NCI-H1436 treated with DMSO at 0.1 percent for 48 hours (cell line): Measurements from ENCODE around the gene PKD2.

Experiments used
- DNase-seq: peaks from one replicate; lab custom pipeline; 2025; lab: John Stamatoyannopoulos, UW

Gene PKD2

DNA sequence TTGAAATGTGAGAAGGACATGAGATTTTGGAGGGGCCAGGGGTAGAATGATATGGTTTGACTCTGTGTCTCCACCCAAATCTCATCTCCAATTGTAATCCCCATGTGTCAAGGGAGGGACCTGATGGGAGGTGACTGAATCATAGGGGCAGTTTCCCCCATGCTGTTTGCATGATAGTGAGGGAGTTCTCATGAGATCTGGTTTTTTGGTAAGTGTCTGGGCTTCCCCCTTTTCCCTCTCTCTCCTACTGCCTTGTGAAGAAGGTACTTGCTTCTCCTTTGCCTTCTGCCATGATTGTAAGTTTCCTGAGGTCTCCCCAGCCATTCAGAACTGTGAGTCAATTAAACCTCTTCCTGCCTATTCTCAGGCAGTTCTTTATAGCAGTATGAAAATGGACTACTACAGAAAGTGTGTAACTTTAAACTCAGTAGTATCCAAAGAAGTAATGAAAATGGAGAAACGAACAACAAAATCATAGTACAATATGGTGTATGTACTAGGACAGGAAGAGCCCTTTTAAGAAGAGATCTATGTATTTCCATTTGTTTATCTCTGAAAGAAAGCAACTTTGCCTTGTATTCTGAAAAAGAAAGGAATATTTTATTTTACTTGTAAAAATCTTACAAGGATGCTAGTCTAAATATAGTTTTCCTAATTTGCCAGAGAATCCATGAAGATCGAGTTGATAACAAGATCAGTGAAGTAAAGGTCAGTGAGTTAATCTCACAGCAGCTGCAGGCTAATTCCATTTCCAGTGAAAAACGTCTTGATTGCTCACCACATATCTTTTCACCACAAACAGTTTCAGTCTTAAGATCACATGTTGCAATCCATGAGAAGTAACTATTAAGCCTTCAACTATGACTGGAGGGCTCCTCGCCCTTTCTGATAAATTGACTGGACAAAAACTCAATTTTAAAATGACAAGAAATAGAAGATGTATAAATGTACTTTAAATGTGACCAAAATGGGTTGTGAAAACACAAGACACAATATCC lies 20.5 kb downstream of the PKD2 start:
- no peak for DNase-seq

DNA sequence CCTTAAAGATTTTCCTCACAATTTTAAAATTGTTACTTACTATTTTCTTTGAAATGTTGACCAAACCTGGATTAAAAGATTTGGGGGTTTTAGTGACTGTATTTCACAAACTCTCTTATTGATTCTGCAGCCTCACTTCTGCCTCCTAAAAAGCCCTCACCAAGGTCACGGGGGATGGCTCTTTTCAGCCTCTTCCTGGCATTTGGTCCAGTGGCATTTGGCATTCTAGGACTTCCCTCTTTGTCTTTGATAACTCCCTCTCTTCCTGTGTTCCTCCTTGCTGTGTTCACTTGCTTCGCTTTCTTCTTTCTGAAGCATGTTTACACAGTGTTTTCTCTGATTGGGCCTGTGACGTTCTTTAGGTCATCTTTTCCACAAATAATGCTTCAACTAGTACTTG lies 21.5 kb downstream of the PKD2 start:
- no peak for DNase-seq

DNA sequence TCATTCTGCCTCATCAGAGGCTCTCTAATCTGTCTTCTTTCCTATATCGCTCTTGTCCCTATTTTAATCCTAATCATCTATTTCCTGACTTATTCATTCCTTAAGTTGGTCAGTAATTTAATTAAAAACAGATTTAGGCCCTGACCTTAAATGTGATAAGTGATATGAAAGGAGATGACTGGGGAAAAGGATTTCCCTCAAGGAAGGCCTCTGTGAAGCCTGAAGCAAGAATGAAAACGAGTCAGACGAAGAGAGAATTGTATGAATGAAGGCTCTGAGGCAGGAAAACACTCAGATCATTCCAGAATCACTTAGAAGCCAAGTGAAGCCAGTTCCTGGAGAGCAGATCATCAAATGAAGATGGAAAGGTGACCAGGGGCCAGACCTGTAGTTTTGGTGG lies 22.1 kb downstream of the PKD2 start:
- DNase-seq: no peak

DNA sequence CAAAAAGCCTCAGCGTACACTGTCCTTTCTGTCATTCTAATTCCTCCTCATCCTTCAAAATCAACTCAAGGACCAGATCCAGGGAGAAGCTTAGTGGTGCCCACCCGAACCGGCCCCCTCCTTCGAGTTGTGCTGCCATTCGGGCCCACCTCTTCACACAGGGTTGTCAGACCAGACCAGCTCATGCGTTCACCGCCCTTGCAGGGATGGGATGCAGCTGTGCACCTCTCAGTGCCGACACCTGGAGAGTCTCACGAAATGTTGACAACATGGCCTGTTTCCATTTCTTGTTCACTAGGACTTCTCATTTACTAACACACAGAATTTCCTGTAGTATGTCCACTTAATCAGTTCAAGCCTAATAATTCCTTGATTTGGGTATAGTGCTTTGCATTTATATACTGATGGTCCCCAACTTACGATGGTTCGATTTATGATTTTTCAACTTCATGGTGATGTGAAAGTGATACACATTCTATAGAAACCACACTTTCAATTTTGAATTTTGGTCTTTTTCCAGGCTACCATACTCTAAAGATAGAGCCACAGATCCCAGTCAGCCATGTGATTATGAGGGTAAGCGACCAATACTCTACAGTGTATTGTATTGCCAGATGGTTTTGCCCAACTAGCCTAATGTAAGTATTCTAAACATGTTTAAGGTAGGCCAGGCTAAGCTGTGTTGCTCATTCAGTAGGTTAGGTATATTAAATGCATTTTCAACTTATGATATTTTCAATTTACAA lies 23.3 kb downstream of the PKD2 start:
- no peak for DNase-seq

DNA sequence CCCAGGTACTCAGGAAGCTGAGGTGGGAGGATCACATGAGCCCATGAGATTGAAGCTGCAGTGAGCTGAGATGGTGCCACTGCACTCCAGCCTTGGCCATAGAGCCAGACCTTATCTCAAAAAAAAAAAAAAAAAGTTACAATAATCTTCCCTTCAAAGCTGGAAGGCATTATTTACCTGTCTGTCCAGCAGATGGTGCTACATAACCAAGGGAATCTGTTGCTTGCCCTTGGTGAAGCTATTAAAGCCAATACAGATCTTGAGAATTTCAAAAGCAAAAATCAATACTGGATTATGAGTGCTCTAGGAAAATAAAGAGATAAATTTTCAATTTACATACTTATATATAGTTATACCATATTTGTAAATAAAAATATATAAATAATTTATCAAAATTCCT lies 25.9 kb downstream of the PKD2 start:
- DNase-seq: no peak

DNA sequence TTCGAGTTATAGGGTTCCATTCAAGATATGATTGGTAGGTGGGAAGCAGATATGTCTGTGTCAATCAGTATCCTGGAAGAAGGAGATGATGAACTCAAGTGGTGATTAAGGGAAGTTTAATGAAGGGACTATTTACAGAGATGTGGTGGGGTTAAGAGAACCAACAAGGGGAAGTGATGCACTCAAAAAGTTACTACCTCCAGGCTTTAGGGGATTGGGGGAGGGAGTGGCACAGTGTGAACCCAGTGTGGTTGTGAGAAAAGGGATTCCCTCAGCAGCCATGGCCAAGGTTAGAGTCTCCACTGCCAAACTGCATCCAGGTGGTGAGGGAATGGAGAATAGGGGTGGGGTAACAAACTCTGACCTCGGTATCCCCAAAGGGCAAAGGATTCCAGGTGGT lies 27.9 kb downstream of the PKD2 start:
- no peak for DNase-seq

DNA sequence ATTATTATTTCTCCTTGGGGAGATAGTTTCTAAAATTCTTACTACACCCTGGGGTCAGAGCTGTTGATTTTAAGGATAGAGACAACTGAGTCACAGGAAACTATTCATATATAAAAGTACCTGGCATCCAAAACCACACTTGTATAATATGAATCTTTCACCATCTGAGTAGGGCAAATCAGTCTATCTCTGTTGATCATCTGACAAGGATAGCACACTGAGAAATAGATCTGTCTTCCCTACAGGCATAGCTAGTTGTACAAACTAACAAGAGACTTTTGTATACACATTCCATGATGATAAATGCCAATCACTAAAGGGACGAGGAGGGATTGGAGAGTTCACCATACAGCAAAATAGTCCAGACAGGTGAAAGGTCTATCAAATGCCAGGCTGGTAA lies 30.0 kb downstream of the PKD2 start:
- DNase-seq: no peak

DNA sequence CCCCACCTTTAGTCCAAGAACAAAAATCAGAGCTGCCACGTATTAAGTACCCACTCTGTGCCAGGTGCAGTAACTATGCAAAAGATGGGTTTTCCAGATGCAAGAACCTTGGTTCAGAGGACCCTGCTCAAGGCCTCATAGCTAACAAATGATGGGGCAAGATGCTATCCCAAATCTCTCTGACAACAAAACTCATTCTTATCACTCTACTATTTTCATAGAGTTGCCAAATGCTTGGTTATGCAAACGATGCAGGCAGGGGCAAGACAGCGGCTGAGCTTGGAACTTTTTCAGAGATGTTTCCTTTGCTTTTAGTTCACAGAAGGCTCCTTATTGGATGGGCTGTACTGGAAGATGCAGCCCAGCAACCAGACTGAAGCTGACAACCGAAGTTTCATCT lies 30.5 kb downstream of the PKD2 start:
- DNase-seq: no peak

DNA sequence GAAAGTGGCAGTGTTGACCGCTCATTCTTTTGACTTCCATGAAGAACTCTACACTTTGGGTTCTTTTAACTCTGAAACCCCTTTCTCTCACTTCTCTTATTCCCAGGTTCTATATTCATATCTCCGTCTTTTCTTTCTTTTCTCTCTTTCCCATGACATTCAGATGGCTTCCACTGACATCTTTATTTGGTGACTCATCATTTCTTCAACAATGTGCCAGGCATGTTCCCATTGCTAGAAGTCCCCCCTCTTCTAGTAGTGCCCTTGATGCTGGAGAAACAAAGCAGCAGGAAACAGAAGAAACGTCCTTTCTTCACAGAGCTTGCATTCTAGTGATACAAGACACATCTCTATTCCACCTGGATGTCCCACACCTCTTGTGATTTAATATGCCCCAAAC lies 33.3 kb downstream of the PKD2 start:
- DNase-seq: no peak

DNA sequence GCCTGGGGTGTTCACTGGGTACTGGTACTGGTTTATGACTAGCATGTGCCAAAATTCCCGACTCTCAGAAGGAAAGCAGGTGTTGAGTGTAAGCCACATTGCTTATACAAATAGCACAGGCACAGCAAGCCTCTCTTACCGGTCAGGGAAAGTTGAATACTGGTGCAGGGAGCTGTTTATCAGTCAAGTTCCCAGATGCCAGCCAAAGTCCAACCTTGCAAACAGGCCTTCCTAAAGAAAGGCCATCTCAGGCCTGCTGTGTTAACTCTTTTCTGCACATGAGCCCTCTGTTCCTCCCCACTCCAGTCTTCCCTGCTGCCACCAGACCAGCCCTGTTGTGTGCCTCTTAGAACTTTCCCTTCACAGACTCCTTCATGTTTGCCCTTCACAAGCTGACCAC lies 34.2 kb downstream of the PKD2 start:
- DNase-seq: no peak

DNA sequence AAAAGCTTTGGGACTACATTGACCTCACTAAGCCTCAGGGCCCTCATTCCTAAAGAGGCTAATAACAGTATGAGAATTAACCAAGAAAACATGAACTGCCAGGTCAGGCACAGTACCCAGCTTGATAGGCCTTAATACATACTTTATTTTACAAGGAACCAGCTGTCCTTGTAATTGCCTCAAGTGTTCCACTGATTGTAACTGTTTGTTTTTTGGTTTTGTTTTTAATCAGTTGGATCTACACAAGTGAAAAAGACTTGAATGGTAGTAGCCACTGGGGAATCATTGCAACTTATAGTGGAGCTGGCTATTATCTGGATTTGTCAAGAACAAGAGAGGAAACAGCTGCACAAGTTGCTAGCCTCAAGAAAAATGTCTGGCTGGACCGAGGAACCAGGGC lies 35.6 kb downstream of the PKD2 start:
- DNase-seq: no peak

DNA sequence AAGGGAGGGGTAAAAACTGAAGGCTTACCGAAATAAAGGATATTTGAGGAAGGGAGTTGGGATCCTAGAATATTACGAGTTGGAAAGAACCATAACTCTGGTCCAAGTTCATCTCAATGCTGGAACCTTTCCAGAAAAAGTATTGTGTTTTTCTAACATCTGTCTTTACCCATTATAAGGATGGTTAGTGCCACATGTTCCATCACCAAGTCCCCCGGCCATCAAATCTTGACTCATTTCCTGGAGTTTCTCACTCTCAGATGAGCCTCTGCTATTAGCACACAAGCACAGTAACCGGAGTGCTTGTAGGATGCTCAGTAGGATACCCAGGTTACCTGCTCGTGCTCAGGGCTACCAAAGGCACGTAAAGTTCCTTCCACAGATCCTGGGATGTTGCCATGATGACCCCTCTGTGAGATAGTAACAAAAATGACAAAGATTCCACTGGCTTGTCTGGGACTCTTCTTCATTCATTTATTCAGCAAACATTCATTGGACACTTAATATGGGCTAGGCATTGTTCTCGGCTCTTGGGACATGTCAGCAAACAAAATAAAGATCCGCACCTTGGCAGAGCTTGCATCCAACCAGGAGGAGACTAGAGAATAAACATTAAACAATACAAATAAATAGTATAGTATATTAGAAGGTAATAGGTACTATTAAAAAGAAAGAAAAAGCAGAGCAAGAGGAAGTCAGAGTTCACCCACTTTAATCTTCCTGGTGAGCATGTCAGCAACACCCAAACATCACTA lies 36.3 kb downstream of the PKD2 start:
- DNase-seq: no peak

DNA sequence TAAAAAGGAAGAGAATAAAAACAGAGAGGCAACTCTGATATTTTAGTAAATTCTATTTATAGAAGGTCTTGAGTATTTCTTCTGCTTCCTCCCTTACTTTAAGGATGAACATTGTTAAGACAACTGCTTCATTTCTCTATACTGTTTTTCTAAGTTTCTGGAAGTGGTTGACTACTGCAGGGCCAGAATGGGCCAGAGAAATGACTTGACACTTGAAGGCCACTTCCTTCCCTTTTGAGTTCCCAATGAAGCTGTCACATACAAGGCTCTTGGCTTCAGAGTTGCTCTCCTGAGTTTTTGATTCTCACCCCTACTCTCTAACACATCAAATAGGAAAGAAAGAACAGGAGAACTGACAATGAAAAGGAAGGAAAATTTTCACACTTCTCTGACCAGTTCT lies 37.6 kb downstream of the PKD2 start:
- DNase-seq: no peak

DNA sequence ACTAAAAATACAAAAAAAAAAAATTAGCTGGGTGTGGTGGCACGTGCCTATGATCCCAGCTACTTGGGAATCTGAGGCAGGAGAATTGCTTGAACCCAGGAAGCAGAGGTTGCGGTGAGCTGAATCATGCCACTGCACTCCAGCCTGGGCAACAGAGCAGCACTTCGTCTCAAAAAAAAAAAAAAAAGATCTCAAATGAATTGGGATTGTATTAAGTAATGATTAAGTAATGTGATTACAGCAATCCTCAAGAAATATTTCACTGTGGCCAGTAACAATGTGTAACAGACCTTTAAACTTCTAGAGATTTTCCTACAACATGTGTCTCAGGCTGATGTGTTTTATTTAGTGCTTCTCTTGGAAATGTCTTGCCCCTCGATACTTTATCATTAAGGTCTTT lies 46.8 kb downstream of the PKD2 start:
- no peak for DNase-seq

DNA sequence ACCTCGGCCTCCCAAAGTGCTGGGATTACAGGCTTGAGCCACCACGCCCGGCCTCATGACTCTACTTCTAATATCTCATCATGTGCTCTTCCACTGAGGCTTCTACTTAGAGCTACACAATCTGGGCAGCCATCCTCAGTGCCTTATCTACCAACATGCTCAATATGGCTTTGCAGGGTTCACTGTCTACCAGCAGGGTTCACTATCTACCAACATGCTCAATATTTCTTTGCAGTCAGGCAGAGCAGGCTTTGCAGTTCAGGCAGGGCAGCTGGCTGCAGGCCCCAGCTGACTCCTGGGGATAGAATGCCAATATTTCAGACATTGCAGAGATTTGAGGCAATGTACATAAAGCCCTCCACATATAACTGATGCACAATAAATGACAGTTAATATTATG lies 47.5 kb downstream of the PKD2 start:
- no peak for DNase-seq

DNA sequence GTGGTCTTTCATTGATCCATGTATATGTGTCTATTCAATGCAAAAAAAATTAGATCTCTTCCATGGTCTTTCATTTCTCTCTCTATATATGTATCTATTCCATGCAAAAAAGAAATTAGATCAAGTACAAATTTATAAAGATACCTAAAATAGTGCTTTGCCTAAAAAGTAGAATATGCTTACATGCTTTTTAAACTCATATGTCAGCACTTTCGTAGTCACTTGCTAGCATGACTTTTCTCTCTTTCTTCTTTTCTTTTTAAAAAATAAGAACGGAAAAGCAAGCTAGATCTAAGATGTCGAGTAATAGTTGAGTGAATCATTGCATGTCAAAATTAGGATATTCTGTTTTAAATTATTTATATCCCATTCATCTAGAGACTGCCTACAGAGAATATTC lies 50.9 kb downstream of the PKD2 start:
- DNase-seq: no peak

DNA sequence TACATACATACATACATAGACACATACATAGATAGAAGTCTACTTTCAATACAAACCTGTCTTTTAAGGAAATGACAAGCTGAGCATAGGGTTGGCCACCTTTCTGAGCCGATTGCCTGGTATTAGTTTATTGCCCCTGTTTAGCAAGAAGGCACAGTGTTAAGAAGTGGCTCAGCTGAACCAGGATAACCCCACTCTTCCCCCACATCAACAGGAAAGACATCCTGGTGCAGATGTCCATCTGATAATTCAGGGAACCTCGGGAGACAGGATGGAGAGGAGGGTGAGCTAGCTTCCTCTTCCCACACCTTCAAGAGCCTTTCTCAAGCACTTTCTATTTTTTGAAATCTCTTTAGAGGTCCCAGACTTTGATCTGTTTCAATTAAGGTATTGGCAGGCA lies 52.3 kb downstream of the PKD2 start:
- DNase-seq: no peak

DNA sequence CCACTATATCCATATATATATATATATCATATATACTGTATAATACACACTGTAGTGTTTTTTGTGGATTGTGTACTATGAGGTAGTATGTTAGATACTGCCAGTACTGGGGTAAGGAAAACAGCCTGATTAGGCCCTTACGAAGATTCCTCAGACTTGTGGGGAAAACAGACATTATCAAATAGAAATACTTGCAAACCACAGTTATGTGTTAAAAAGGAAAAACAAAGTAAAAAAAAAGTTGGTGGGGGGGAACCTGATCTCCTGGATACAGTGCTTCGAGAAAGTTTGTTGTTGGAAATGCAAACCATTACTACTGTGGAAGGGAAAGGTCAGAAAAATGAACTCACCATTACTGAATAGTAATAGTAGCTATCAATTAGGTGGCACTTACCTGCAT lies 53.0 kb downstream of the PKD2 start:
- DNase-seq: no peak

DNA sequence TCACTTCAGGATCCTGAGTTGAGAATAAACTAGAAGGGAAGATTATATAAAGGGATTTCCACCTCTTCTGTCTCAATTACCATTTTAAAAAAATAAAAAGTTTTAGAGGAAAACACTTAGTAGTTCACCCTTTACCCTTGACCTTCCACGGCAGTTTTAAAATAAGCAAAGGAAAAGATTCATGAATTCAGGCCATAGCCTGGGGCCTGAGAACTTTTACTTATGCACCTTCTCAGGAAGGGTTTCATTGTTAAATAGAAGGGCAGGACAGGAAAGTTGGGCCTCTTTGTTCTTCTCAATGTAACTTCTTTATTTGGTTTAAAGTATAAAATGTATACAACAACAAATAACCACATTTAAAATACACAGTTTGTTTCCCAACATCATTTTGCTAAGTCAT lies 54.9 kb downstream of the PKD2 start:
- no peak for DNase-seq

DNA sequence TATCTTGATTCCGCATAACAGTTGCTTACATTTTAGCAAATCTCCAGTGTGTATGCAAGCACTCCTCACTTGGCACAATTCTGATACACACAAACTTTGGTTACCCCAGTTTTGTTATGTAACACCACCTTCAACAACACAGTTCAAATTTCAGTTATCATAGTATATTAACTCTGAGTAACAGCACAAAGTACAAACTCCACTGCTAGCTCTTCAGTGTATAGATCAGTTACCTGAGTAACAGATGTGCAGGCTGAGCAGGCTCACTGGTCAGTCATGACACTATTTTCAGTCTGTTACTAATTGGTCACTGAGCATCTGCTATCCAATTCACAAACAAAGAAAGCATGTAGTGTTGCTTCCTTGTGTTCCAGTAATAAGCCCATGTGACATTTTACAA lies 55.4 kb downstream of the PKD2 start:
- DNase-seq: no peak

DNA sequence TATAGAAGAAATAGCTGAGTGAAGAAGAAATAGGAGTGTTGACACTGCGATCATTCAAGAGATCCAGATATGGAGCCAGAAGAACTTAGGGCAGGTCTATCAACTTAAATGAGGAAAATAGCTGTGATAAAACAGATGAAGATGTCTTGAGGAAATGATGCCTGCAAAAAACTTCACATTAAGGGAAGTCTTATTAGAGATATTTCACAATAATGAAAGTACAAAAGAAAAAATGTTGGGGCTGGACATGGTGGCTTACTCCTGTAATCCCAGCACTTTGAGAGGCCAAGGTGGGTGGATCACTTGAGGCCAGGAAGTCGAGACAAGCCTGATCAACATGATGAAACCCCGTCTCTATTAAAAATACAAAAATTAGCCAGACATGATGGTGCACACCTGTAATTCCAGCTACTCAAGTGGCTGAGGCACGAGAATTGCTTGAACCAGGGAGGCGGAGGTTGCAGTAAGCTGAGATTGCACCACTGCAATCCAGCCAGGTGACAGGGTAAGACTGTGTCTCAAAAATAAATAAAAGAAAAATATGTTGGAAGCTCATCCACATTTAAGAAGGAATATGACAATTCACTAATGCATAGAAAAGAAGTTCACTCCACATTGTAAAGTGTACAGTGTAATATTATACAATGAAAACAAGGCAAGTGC lies 56.3 kb downstream of the PKD2 start:
- DNase-seq: no peak

DNA sequence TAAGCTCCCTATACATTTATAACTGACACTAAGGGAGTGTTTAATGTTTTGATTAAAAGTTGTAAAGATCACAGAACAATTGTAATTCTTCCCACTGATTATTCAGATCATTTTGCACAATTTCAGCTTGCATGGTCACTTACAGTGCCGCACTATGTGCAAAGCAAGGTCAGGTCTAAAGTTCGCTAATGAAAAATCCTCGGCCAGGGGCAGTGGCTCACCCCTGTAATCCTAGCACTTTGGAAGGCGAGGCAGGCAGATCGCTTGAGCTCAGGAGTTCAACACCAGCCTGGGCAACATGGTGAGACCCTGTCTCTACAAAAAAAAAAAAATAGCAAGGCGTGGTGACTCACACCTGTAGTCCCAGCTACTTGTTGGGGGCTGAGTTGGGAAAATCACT lies 57.0 kb downstream of the PKD2 start:
- no peak for DNase-seq
